H4 (cell line): ENCODE results near the gene STEAP4. TPM values are rescaled to one million over a fixed set of nuclear protein-coding genes. Genes with fewer than 3 reads are reported as not detected.
A peak's percentile ranks its signal among the peaks of the same experiment; 100 is the strongest.
"Not testable (repeated sequence)": the region's sequence is repeated elsewhere in the genome, so short reads cannot be mapped to it uniquely, and the experiment has no call there.

Source experiments
- DNase-seq: peaks from one replicate; pipeline ENCODE4 v3.0.0-alpha.2; 2015; ENCODE audit warnings: low spot score
- total RNA-seq: library from RNA; depleted of rRNA; stranded (reverse); fragments of >200 nt; shearing (Covaris generic); gene quantifications from 2 replicates; pipeline ENCODE4 v1.2.3, GENCODE V29; 2014

STEAP4 gene
- total RNA-seq, 1 experiment from 2014 or later, result 0.02 TPM

DNA sequence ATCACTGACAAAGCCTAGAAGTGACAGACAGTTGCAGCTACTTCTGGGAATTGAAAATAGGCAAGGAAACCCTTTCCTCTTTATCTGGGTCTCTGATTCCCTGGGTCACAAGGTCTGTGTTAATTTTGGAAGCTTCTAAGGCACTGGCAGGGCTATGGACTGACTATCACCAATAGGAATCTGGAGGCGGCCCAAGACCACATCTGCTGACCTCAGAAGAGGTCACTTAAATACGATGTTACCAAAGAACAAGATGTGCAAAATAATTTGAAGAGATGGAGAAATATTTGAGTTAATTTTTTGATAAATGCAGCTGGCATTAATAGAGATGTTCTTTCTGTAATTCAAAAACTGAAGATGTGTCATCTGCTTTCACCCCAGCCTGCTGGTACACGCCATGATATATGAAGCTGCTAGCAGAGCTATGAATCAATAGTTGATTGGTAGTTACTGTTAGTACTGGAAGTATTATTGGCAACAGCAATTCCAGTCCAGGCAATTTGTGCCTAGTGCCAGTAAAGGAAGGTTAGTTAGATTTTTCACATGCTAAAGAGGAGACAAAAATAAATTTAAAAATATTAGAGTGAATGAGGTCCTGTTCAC is 5.5 kb upstream of the STEAP4 start:
- no peak for DNase-seq

DNA sequence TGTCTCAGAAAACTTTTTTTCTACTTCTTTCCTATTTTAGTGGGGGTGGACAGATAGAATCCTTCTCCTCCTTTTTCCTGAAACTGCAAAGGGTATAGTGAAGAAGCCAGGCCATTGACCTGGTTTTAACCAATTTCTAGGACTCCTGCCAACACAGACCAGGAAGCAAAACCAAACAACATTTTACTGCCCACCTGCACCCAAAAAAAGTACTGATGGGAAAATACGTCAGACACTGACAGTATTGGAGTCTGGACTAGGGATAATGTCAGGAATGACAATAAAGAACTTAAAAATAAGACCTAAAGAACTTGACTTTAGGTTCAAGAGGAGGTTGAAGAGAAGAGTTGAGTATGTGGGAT is 5.0 kb upstream of the STEAP4 start:
- no peak for DNase-seq

DNA sequence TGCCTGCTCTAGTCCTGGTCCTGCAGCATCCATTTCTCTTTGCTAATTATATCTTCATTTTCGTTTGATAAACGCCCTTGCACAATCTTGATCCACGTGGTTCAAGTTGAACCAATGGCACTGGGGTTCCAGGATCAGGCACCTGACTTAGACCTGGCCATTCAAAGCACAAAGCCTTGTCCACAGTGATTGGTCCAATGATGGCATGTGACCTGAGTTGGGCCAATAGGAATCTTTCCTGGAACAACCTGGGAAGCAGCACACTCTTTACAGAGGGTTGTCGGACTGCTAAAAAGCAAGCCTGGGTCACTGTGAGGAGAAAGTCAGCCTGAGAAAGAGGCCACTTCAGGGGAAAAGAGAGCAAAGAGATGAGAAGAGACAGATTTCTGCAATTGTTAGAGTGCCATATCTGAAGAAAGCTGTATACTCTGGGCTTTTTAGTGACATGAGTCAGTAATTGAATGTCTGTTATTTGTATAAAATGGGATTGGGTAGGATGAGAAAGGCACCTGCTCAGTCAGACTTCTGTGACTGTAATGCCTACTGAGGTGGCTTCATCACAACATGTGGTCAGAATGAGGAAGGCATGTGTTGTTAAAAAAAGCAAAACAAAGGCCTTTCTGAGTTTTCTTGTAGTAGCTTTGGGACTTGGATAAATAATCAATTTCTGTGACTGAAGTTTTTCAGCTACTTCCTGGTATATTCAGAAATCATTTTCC is 4.4 kb upstream of the STEAP4 start:
- DNase-seq, result no peak

DNA sequence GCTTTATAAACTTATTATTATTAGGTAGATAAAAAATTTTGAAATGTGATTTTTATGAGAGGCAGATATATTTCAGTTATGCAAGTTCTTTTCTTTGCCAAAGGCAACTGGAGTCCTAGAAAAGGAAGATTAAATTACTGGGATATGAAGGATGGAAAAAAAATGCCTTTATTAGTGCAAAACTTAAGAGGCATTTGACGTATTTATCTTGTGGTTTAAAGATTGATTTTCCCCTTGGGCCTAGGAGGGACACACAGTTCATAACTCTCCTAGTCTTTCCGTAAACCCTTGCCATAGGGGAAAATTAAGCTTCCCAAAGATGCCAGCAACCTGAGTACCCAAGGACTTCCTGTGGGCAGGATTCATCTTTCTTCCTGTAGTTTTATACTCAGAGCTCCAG is 3.1 kb upstream of the STEAP4 start:
- peak; percentile 23 for DNase-seq

DNA sequence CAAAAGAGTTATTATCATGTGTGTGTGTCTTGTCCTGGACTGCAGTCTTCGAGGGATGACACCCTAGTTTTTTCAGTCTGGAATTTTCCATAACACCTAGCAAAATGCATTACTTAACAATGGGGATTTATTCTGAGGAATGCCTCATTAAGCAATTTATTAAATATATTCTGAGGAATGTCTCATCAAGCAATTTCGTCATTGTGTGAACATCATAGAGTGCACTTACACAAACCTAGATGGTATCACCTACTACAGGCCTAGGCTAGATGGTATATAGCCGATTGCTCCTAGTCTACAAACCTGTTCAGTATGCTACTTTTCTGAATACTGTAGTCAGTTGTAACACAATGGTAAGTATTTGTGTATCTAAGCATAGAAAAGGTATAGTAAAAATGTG is 1.1 kb upstream of the STEAP4 start:
- DNase-seq, result no peak

DNA sequence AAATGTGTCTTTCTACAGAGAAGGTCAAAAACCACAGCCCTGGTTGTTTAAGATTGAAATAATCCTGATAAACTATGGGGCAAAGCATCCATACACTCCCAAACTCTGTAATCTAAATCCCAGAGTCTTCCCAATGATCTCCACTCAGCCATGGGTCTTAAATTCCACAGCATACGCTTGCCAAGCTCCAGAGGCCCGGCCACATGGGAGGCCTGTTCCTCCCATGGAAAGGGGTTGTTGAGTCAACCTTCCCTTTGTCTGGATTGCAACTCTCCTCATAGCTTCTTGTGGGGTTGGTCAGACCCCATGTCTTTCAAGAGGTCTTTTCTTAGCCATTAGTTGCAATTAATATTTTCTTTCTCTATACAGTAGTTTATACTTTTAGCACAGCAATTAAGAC is 718 bp upstream of the STEAP4 start:
- no peak for DNase-seq

DNA sequence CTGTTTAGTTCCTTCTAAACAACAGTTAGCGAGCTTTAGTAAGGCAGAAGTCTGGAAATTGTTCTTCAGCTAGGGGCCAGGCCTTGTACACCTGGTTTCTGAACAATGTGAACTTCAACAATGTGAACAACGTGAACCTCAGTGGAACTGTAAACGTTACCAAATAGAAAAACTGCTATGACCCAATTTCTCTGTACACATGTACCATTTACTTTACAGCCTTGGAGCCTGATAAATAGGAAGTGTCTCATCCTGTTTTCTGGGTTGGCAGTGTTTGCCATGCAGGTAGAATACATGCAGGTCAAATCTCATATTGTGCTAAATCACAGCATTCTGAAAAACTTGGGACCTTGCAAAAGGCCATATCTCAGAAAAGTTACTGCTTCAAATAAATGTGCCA is 1.6 kb downstream of the STEAP4 start:
- DNase-seq, result no peak

DNA sequence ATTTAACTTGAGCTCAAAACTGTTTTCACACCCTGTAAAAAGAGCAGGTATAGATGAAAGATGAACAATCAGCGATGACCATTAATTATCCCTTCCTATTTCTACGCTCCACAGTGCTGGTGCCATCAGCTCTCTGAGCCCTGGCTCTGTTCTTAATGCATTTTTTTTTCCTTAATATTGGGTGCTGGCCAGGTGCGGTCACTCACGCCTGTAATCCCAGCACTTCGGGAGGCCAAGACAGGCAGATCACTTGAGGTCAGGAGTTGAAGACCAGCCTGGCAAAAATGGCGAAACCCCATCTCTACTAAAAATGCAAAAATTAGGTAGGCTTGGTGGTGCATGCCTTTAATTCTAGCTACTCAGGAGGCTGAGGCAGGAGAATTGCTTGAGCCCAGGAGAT is 4.2 kb downstream of the STEAP4 start:
- DNase-seq, result peak; percentile 35

DNA sequence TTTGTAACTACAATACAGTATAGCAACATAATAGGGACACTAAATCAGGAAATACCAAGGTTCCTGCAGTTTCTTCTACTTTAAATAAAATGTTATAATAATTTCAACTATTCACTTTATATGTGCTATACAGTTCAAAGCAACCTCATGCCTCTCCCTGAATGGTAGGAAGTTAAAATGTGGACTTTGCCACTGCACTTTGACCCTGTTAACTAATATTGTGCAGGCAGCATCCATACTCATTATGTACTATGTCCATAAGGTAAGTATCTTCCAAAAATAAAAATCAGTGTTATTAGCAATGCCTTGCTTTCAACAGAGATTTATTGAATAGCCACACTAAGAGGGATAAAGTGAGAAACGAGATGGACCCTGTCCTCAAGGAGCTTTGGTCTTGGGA is 4.8 kb downstream of the STEAP4 start:
- no peak for DNase-seq

DNA sequence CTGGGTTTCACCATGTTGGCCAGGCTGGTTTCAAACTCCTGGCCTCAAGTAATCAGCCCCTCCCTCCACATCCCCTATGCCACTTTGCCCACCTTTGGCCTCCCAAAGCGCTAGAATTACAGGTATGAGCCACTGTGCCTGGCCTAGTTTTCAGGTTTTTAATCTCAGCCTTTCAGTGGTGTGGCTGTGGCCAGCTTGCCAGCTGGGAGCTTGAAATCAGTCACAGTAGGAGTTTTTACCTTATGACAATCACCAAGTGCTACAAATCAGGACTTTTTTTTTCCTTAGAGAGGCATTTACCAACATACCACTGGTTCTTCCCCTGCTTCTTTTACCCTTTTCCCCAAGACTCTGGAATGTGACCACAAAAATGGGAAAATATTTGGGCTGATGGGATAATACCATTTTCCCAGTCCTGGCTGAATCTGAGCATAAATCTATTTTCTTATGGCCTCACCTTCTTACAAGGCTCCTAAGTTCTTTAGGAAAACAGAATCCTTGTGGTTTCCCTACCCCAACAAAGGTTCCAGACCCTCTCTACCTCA is 6.2 kb downstream of the STEAP4 start:
- DNase-seq, result no peak

DNA sequence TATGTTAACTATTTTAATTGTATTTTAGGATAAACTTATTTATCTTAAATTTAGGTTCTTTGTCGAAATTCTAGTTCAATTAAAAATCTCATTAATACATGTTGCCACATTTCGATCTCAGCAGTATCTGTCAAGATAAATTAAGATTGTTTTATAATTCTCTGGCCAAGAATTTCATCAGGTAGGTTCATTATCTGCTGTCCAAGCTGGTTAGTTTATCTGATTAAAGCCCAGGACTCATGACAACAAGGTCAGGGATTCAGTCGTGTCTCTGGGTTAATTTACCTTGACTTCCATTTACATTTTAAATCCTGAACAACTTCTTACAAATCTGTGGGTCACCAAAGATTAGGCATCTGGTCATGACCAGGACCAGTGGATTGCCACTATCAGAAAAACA is 7.6 kb downstream of the STEAP4 start:
- DNase-seq, result no peak

DNA sequence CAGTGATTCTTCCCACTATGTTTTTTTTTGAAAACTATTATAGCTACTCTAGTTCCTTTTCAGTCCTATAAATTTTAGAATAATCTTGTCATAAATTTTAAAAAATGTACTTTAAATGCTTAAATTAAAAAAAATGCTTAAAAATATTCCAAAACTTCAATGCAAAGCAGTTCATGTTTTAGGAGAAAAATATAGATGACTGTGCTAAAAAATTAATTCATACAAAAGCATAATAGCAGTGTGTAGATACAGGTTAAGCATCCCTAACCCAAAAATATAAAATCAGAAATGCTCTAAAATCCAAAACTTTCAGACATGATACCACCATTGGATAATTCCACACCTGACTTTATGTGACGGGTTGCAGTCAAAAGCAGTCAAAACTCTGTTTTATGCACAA is 12.8 kb downstream of the STEAP4 start:
- no peak for DNase-seq

DNA sequence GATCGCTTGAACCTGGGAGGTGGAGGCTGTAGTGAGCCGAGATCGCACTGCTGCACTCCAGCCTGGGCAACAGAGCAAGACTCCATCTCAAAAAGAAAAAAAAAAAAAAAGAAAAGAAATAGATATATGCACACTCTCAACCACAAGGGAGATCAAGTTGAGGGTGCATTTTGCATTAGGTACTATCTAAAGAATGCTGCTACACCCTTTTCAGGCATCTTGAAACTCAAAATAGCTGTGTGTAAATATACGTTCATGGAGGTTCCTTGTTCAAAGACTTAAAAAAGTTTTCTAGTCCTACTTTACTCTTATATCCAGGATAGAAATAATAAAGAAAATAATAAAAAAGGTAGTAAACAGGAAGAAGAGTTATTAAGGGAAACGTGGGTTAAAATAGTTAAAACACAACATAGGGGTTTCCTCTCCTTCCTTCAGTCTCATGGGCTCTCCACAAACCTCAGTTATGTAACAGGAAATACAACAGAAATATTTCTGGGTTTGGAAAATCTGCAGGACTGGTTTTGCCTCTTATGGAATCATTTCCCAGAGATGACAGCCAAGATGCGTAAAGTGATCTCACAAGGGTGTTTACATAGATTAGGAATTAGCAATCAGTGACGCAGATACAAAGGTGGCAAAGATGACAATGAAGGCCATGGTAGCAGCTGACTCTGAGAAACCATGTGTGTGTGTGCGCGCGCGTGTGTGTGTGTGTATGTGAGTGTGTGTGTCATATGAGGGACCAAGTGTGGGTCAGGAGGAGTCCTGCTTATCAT is 15.1 kb downstream of the STEAP4 start:
- peak; percentile 60 for DNase-seq

DNA sequence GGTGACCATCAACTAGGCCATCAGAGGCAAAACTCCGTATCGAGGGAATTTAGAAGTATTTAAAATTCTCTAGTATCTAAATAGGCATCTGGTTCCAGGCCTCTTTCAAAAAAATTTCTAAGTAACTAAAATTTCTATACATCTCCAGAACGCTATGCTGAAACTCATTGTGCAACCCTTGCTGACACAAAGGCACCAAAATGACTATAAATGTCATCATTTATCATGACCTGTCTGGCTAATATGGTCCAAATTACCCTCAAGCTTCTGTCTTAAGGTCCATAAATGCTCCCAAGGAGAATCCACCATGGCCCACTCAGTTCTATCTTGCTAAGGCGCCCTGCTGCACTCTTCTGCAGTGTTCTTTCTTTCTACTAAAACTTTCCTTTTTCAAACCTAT is 16.2 kb downstream of the STEAP4 start:
- no peak for DNase-seq

DNA sequence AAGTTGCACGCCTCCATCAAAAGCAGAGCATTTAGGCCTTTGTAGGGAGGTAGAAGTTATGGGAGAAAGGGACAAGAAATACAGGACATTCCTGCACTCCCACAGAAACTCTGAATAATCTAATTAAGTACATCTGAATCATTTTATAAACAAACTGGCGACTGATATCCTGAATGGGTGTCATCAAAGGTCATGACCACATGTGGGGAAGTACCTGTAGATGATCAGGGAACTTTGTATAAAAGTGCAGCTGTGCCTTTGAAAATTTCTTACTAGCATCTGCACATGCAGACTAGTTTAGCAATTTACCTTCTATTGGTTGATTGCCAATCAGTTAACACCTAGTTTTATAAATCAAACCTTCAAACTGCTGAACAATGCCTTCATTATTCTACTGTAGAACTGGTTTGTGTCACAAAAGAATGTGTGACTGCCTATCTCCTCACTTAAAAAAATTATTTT is 17.1 kb downstream of the STEAP4 start:
- DNase-seq, result no peak

DNA sequence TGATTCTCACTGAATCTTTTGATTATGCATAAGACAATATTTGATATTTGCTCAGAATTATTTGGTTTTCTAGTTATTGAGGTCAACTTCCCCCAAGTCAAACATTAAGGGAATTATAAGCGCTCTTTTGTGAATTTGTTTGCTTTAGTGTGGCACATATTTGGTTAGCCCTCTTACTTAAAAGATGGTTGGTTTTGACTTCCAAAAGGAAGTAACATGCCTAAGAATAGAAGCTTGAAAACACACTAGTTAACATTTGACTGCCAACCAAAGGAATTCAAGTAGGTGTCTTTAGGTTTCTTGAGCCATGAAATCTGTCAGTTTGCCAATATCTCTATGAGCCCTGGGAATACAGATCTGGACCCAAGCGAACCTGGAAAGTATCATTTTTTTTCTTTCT is 24.9 kb downstream of the STEAP4 start:
- DNase-seq, result no peak

DNA sequence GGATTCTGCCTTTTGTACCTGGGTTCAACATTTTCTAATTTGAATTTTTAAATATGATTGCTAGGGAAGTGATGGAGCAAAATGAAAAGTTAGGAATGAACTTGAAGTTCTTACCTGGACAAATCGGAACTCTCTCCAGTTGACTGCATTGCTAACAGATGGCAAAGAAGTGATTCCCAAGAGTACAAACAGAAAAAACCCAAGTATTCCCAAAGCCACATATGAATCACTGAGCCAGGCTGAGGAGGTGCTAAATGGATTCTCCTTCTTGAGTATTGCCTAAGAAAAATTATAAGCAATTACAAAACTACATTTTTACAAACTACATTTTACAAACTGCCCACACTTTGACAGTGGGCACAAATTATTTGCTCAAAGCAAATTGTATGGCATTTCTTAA is 25.9 kb downstream of the STEAP4 start:
- DNase-seq, result no peak

DNA sequence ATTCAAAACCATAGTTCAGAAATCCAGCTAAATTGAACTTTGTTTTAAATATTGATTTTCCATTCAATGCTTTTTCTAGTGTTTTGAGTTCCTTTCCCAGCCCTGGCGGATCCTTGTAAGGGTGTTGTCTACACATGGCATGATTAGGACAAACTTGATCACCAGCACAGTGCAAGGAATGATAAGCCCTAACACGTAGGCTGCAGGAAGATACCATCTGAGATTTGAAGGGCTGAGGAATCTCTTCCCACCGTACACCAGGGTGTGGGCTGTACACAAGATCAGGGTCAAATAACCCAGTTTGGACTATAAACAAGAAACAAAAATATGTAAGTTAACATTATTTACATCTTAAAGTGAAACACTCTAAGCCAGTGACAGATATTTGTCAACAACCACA is 27.4 kb downstream of the STEAP4 start:
- DNase-seq, result no peak

DNA sequence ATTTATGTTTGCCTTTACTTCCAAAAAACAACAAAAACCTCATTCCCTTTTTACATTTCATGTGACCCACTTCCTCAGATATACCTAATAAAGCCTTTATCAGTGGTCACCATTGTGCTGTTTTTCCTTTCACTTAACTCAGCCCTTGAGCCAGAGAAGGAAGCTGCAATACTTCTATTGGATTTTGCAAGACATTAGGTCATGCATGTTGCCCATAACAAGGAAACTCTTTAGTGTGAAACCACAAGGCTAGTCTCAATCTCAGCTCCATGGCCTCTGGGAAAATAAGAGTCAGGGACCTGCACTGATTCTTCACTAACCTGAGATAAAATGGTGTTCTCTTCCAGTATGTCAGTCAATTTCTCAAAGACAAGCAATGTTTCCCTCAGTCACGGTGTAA is 27.8 kb downstream of the STEAP4 start:
- DNase-seq, result peak; percentile 72

DNA sequence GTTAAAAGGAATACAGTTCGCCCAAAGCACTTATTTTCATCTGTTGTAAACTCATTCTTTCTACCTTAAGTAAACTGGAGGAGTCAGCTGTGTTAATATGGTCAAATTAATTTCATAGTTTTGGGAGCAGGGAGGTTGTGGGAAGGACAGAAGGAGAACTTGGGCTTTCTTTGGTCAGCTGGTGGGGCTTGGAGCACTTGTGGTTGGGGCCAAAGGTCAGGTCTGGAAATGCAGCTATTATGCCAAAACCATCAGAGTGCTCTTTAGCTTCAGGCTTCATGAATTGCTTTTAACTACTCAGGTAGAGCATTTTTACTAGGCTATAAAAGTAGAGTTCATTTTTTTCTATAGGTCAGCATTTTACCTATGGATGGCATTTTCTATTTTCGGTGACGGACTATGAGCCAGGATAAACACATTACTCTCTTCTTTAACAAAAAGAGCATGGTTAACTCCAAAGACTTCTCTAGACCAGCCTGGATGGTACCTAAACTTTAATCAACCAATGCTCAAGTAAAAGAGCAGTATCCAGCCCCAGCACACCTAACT is 30.0 kb downstream of the STEAP4 start:
- no peak for DNase-seq

DNA sequence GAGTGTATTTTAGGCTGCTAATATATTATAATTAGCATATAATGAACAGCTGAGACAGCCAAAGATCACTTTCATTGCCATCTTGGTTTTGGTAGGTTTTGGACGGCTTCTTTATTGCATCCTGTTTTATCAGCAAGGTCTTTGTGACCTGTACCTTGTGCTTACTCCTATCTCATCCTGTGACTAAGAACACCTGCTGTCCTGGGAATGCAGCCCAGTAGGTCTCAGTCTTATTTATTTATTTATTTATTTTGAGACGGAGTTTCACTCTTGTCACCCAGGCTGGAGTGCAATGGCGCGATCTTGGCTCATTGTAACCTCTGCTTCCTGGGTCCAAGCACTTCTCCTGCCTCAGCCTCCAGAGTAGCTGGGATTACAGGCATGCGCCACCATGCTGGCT is 31.8 kb downstream of the STEAP4 start:
- DNase-seq, result not testable (repeated sequence)

DNA sequence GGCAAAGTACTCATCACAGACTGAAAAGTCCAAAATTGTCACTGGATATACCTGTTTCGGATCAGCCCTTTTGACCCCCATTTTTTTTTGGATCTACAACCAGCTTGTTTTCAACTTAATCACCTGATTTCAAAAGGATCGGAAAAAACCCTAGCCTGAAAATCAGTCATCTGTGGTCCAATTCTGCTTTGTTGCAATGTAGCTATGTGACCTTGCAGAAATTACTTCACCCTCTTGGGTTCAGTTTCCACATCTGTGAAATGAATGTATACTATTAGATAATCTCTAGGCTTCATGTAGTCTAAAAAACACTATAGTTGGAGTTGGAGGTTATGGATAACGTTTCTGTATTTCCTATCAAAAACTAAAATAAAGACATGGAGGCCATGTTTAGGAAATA is 37.1 kb downstream of the STEAP4 start:
- DNase-seq, result no peak

DNA sequence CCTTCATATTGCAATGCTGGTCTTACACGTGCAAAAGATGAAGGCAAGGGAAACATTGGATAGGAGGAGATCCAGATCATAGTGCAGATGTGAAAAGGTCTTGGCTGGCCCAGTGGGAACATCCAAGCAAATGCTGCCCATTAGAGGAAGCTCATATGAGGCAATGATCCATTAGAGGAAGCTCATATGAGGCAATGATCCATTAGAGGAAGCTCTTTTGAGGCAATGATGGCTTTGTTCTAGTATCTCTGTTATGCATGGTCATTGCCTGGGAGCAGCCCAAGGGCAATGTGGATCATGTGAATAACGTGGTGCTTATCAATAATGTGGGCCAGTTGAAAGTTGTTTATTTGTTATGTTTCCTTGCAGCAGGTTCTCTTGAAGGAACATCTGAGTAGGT is 37.8 kb downstream of the STEAP4 start:
- DNase-seq, result no peak
